Thymus (tissue), 11 donors: ENCODE results near the gene BMP7. TPM values are rescaled to one million over a fixed set of nuclear protein-coding genes. Genes with fewer than 3 reads are reported as not detected.
A peak's percentile ranks its signal among the peaks of the same experiment; 100 is the strongest.

ENCODE experiments used
- DNase-seq, 9 donors: peaks; one replicate each; pipeline ENCODE4 v3.0.0-alpha.2; 2013; ENCODE audit warnings: low spot score in 9 of 9, low read depth in 6 of 9, missing footprints in 1 of 9
- H3K27ac ChIP-seq, 2 donors: one replicate each; pipeline ENCODE4 v1.5.1; 2013; ENCODE audit warnings: control low read depth in 1 of 2, low read depth in 1 of 2, low read length in 1 of 2, mild to moderate bottlenecking in 1 of 2, moderate library complexity in 1 of 2
- H3K27me3 ChIP-seq, 2 donors: one replicate each; pipeline ENCODE4 v1.5.1; 2013; ENCODE audit warnings: low read length in 1 of 2; ENCODE audit not compliant: control insufficient read depth in 2 of 2, insufficient read depth in 1 of 2
- H3K36me3 ChIP-seq, 2 donors: one replicate each; pipeline ENCODE4 v1.5.1; 2013; ENCODE audit warnings: low read length in 1 of 2, mild to moderate bottlenecking in 1 of 2, moderate library complexity in 1 of 2; ENCODE audit not compliant: control insufficient read depth in 2 of 2, insufficient read depth in 2 of 2
- H3K4me1 ChIP-seq, 2 donors: one replicate each; pipeline ENCODE4 v1.5.1; 2013; ENCODE audit warnings: low read length in 2 of 2; ENCODE audit not compliant: control insufficient read depth in 2 of 2, insufficient read depth in 2 of 2
- H3K4me3 ChIP-seq, 2 donors: one replicate each; pipeline ENCODE4 v1.5.1; 2013; ENCODE audit warnings: low read length in 2 of 2, control low read depth in 1 of 2, mild to moderate bottlenecking in 1 of 2
- H3K9me3 ChIP-seq, 2 donors: one replicate each; pipeline ENCODE4 v1.5.1; 2013; ENCODE audit warnings: low read length in 1 of 2, mild to moderate bottlenecking in 1 of 2; ENCODE audit not compliant: control insufficient read depth in 2 of 2, insufficient read depth in 1 of 2
- WGBS: extraction: QIAGEN DNeasy Blood & Tissue Kit; methylation state at CpG from one replicate; pipeline ENCODE4 v1.1.7; 2013; 5-methylcytosine and 5-hydroxymethylcytosine counted together
- polyA plus RNA-seq: library from polyadenylated mRNA; stranded (reverse); fragments of 200-250 nt; gene quantifications from one replicate; pipeline ENCODE4 v1.2.3, GENCODE V29; 2013
- total RNA-seq: library from RNA; stranded (reverse); fragments of 120-200 nt; gene quantifications from one replicate; pipeline ENCODE4 v1.2.4, GENCODE V29; 2013
- donor health status: healthy.

The BMP7 gene
- total and polyA plus RNA-seq, 2 donors = 2.4 to 6.3 TPM

GRCh38 chr20:57259121-57259937, 7.1 kb downstream of the BMP7 start:
- H3K27me3 ChIP-seq = peaks cover 54 to 63% of the 10 kb centered on the region in 2 donors
- WGBS = 35% methylated on average over 21 of the region's 21 CpGs
- H3K27ac ChIP-seq = no peak overlapping the region
- no peaks in the 10 kb centered on the region for H3K36me3 ChIP-seq
- no peak overlapping the region for H3K4me3 ChIP-seq
- no peak for DNase-seq
- H3K9me3 ChIP-seq = no peaks in the 10 kb centered on the region
- H3K4me1 ChIP-seq = peaks cover 0 to 12% of the 10 kb centered on the region in 2 donors

DNA sequence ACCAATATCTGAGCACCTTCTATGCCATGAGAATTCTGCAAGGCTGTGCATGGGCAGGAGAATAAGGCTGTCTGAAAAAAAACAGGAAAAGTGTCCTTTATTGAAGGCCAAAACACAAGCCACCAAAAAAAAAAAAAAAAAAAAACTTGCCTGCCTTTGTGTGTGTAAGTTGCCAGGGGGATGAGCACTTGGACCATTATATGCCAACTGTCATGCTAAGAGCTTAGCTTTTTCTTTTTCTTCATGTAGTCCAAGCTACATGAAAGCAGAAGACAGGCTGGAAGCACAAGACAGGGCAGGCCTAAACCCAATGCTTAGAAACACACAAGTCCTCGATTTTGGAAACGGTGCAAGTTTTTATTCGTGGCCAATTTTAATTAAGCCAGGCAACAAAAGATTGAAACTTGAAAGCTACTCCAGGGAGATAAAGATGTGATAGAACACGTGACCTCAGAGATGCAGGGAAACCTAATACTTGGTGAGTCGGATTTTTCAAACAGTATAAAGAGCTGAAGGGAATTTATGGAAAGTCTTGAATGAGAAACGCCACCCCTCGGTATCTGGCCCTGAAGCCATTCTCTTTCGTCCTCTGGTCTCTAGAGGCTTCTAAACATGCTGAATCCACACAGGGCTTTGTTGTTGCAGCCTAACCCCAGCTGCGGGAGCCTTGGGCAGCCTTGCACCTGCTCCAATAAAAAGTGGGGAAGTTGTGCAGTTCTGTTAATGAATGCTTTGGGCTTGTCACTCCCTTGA, 8.6 kb downstream of the BMP7 start:
- peaks cover 40 to 49% of the 10 kb centered on the region in 2 donors for H3K27me3 ChIP-seq
- WGBS = 60% methylated on average over 9 of the region's 9 CpGs
- no peak for DNase-seq
- H3K9me3 ChIP-seq = no peaks in the 10 kb centered on the region
- no peak overlapping the region for H3K4me3 ChIP-seq
- no peaks in the 10 kb centered on the region for H3K36me3 ChIP-seq
- H3K4me1 ChIP-seq = peaks cover 0 to 12% of the 10 kb centered on the region in 2 donors
- H3K27ac ChIP-seq = peak overlapping the region in 1 of 2 donors; percentile 11

DNA sequence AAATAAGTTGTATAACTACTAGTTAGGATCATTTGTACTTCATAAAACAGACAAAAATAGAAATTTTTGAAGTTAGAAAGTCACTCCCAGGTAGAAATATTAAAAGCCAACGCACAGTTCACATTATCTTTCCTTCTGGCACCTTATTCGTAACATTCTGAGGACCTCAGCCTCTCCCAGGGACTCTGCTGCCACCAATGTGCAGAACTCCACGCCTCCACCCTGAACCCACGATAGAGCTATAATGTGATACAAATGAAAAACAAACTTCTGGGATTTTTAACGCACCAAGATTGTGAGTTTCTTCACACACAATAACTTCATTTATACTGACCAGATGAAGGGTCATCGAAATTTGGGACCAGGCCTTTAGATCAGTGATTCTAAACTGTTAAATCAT, 9.5 kb downstream of the BMP7 start:
- Histone ChIP-seq H3K9me3 (no peaks in the 10 kb centered on the region), H3K4me1 (peaks cover 0 to 9% of the 10 kb centered on the region in 2 donors), H3K36me3 (no peaks in the 10 kb centered on the region), H3K27ac (no peak overlapping the region), H3K27me3 (peaks cover 30 to 39% of the 10 kb centered on the region in 2 donors), H3K4me3 (no peak overlapping the region)
- no peak for DNase-seq
- WGBS = 91% methylated on average over 6 of the region's 6 CpGs

DNA sequence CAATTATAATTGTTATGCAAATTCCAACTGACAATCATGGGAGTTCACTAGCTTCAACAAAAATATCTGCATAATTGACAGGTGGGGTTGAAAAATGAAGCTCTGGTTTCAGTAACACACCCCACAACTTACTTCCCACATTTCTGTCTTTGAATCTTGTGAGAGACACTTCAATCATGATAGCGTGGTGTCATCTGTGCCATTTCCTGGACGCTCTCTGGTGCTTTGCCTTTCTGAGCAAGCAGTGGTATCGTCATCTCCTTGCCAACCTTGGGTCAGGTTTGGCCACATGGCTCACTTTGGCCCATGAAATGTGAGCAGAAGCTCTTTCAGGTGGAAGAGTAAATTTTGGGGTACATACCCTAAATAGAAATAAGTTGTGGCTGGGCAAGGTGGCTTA, 10.2 kb downstream of the BMP7 start:
- peaks cover 23 to 32% of the 10 kb centered on the region in 2 donors for H3K27me3 ChIP-seq
- DNase-seq = no peak
- no peak overlapping the region for H3K27ac ChIP-seq
- H3K4me1 ChIP-seq = peaks cover under 1 to 9% of the 10 kb centered on the region in 2 donors
- 85% methylated on average over 3 of the region's 3 CpGs for WGBS
- H3K9me3 ChIP-seq = no peaks in the 10 kb centered on the region
- H3K36me3 ChIP-seq = no peaks in the 10 kb centered on the region
- no peak overlapping the region for H3K4me3 ChIP-seq

GRCh38 chr20:57255183-57255582, 11.3 kb downstream of the BMP7 start:
- Histone ChIP-seq H3K36me3 (no peaks in the 10 kb centered on the region), H3K4me3 (no peak overlapping the region), H3K4me1 (peaks cover 2 to 5% of the 10 kb centered on the region in 2 donors), H3K27ac (no peak overlapping the region), H3K9me3 (no peaks in the 10 kb centered on the region), H3K27me3 (peaks cover 15 to 25% of the 10 kb centered on the region in 2 donors)
- WGBS = 95% methylated on average over 1 of the region's 1 CpG
- no peak for DNase-seq

- Histone ChIP-seq H3K36me3 (no peaks in the 10 kb centered on the region), H3K27me3 (peaks cover 0 to 5% of the 10 kb centered on the region in 2 donors), H3K9me3 (no peaks in the 10 kb centered on the region), H3K27ac (no peak overlapping the region), H3K4me3 (no peak overlapping the region), H3K4me1 (peaks cover 0 to 5% of the 10 kb centered on the region in 2 donors)
- 76% methylated on average over 8 of the region's 8 CpGs for WGBS
- no peak for DNase-seq
Measured at GRCh38 chr20:57252559-57253162, 13.8 kb downstream of the BMP7 start.

DNA sequence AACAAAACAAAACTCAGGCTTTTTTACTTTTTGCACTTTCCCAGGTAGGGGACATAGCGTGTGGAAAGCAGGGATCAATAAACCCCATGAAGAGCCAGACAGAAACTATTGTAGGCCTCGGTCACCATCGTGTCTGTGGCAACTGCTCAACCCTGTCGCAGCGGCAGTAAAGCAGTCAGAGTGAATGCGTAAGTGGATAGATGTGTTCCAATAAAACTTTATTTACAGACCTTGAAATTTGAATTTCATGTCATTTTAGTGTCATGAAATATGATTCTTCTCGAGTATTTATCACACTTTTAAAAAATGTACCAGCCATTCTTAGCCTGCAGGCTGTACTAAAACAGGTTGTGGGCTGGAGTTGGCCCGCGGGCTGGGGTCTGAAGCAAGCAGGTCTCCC, 14.5 kb downstream of the BMP7 start:
- DNase-seq = no peak
- peaks cover 0 to 4% of the 10 kb centered on the region in 2 donors for H3K27me3 ChIP-seq
- no peaks in the 10 kb centered on the region for H3K9me3 ChIP-seq
- H3K36me3 ChIP-seq = no peaks in the 10 kb centered on the region
- no peak overlapping the region for H3K27ac ChIP-seq
- no peak overlapping the region for H3K4me3 ChIP-seq
- 94% methylated on average over 9 of the region's 9 CpGs for WGBS
- H3K4me1 ChIP-seq = peaks cover 0 to 5% of the 10 kb centered on the region in 2 donors

- H3K27me3 ChIP-seq = peaks cover 0 to 4% of the 10 kb centered on the region in 2 donors
- no peak for DNase-seq
- H3K9me3 ChIP-seq = no peaks in the 10 kb centered on the region
- no peaks in the 10 kb centered on the region for H3K36me3 ChIP-seq
- 57% methylated on average over 7 of the region's 7 CpGs for WGBS
- H3K27ac ChIP-seq = no peak overlapping the region
- peaks cover 0 to 5% of the 10 kb centered on the region in 2 donors for H3K4me1 ChIP-seq
- no peak overlapping the region for H3K4me3 ChIP-seq
Measured at GRCh38 chr20:57251344-57251743, 15.1 kb downstream of the BMP7 start.
